NCI-H2107 treated with DMSO at 0.1 percent for 48 hours (cell line): ENCODE results near the gene KAT2A.

Experiments used
- DNase-seq: peaks from one replicate; lab custom pipeline; 2025; ENCODE audit not compliant: unreplicated experiment; lab: John Stamatoyannopoulos, UW

Gene KAT2A

DNA sequence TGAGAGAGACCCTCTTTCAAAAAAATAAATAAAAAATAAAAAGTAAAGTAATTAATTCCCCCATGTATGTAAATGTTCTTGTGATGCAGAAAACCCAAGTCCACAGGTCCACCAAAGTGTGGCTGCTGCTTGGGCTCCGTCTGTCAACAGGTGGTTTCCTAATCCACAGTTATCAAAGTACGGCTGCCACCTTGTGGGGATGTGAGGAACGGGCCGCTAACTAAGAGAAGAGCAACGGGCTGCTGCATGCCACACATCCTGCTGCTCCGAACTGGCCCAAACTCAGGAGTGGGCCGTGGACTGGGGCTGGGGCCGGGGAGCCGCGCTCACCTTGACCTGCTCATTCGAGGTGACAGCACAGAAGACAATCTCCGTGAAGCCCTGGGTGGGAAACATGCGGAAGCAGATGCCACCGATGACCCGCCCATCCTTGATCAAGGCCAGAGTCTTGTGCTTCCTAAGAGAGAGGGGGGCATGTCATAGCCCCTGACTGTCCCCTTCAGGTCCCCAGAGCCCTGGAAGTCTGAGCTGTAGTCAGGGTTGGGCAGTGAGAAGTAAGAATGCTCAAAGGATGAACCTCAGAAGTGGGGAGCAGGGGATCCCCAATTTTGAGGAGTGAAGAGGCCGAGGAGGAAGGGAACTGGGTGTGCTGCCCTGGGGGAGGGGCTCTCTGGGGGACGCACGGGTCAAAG is 4.3 kb downstream of the KAT2A start:
- peak; percentile 78 for DNase-seq

DNA sequence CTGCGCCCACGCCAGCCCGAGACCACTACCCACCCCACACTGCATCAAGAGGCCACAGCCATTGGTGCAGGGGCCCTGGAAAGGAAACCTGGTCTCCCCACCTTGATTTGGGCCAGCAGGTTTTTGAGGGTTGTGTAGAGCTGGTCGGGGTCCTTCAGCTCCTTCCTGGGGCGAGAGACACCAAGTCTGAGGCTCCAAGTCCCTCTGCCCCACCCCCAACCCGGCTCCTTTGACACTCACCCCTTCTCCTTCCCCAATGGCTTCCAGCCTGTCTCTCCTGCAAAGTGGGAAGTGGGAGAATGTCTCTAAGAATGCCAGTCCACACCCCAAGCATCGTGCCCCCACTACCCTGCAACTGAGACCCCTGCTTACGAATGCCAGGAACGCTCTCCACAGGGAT is 7.0 kb downstream of the KAT2A start:
- DNase-seq, result no peak

DNA sequence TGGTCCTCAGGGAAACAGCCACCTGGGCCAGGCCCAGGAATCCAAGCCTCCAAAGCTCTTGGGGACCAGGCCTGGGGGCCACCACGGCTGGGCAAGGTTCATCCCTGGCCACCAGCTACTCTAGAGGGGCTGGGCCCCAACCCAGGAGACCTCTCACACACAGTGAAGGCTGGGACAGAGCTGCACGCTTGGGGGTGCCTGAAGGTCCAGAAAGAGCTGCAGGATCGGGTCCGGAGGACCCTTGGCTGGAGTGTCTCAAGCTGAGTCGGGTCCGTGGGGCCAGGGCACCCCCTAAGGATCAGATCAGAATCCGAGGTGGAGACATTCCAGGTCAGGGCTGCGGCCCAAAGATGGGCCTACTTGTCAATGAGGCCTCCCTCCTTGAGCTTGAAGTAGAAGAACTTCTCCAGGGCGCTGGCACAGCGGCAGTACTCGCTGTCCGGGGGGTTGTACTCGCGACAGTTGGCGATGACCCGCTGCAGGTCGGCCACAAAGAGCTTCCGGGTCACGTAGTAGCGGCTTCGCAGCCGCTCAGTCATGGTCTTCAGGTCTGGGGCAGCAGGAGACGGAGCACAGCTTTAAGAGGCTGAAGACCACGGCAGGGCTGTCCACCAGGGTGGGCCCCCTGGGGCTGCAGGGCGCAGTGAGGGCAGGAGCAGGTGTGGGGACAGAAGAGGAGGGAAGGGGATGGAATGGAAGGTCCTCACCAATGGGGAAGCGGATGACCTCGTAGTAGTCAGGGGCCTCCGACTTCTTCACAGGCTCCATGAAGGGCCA is 7.7 kb downstream of the KAT2A start:
- DNase-seq, result no peak

DNA sequence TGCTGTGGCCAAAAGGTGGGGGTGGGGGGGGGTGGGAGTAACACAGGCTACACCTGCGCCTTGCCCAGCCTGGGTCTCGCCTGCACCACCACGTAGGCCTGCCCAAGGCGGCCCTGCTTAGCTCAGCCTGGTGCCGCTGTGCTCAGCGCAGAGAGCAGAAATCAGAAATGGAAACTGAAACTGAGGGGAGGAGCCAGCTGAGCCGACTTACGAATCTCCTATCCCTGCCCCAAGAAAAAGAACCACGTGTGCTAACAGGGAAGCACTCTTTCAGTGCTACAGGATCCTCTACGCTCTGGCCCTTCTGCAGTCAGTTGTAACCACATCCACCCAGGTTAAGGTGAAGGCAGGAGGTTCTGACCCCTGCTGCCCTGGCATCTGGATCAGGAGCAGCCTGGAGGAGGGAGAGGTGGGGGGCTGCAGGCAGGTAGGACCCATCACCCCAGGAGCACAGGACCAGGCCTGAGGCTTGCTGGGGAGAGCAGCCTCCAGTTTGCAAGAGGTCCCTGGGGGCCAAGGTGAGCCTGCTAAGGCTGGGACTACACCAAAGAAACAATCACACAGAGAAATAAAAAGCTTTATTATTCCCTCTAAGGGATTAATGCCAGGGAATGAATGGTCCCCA is 8.5 kb downstream of the KAT2A start, which contains the start of gene DHX58:
Gene DHX58 (minus strand): TSS at position 163 of the 625 bp plus-strand sequence. CDS start 822 bp downstream, outside the sequence.
- DNase-seq, result peak; percentile 88

DNA sequence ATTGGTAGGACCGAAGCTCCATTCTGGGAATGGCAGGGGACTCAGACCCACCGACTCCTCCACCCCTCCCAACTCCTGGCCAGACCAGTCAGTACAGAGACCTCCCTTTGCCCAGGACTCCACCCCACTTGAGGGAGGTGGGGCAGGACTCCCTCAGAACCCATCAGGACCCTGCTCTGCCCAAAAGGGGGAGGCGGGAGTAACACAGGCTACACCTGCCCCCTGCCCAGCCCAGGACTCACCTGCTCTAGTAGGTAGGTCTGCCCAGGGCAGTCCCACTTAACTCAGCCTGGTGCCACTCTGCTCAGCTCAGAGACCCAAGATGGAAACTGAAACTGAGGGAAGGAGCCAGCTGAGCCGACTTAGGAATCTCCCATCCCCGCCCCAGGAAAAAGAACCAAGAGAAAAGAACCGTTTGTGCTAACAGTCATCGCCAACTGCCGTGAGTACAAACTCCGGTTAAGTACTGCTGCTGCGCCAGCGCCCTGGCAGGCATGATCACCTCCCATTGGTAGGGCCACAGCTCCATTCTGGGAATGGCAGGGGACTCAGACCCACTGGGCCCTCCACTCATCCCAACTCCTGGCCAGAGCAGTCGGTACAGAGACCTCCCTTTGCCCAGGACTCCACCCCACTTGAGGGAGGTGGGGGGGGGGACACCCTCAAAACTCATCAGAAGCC is 9.2 kb downstream of the KAT2A start:
- peak; percentile 24 for DNase-seq

DNA sequence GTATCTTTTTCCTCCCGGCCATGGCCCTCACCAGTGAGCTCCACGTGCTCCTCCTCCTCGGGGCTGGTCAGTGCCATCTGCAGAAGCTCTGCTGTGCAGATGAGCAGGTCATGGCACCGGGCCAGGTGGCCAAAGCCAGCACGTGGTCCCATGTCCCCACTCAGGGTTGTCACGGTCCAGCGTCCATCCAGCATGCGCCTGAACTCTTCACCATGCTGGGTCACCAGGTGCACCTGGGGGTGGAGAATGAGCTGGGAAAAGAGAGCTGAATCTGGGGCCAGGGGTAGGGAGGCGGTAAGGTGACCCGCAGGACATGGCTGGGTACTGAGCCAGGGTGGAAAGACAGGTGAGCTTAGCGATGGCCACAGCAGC is 9.9 kb downstream of the KAT2A start:
- no peak for DNase-seq

DNA sequence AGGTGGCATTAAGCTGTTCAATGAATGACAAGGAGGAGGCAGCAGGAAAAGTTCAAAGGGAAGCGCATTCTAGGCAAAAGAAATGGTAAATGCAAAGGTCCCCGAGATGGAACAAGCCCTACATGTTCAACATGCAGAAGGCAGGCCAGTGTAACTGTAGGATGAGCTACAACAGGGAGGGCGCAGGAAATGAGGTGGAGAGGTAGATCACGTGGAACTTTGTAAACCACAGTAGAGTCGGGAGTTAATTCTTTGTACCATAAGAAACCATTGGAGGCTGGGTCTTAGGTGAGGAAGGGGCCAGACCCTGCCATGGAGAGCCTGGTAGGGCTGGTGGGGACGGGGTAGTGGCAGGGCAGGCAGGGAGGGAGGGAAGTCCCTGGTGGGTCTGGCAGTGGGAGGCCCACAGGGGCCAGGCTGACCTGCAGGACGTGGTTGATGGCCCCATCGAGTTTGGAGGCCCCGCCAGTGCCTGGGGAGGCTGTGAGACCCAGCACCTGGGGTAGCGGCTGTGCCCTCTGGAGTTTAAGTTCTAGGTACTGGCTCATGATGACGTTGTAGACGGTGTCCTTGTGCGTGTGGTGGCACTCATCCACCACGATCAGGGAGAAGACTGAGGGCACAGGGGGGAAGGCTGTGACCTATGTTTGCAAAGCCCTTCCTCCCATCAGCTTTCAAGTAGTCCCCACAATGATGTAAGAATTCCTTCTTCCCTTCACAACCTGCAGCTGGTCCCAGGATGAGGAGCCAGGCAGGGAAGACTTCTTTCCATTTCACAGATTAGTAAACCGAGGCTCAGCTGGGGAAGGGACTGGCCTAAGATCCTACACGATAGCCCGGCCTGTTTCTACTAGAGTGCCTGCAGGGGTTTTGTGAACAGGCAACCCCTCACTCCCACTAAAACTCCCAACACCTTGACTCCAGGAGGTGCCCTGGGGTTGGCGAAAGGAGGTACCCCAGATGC is 10.6 kb downstream of the KAT2A start:
- no peak for DNase-seq

DNA sequence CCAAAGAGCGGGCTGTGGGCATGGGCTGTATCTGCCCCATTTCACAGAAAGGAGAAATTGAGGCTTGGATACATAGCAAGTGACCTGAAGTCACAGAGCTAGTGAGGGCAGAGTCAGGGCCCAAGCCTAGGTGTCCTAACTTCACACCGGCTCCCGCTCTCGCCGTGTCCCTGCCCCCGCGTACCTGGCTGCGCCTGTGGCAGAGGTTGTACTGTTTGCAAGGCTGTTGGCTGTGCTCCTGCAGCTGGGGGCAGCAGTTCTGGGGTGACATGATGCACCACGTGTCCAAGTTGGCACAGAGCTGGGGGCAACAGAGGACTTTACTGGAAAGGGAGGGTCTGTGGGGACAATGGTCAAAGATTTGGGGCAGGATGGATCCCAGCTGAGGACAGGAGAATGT is 12.1 kb downstream of the KAT2A start:
- no peak for DNase-seq

DNA sequence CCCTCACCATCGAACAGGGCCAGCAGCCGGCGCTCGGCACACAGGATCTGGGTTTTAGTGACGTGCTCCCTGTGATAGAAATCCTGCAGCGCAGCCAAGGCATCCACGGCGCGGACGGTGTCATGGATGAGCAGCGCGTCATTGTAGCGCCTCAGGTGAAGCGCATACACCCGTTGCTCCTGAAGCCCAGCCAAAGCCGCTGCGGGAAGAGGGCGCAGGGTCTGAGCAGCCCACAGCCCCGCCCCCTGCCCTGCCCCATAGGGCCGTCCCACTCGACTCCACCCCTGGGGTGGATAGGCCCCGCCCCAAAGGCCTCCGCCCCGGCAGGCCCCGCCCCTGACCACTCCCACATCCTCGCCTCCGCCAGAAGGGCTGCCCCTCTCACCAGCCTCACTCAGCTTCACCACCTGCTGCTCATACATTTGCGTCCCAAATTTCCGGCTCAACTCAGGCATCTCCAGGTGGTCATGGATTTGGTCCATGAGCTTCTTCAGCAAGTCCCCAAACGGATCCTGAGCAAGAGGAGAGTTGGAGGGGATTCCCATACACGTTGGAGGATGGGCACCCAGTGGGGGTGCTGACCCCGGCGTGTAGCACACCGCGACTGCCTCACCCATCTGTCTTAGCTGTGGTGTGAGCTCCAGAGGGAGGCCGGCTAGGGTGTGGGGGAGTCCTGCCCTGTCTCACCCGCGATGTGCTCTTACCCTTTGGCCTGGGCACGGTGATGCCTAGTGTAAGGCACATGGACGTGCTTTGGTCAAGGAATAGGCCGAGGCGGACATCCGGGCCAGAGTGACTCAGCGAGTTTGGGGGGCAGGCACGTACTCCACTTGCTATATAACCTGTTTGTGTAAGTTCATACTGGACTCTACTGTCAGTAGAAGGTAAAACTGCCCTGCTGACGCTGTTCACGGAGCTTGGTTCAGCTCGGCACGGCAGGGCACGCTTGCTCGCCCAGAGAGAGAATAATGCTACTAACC is 13.3 kb downstream of the KAT2A start:
- DNase-seq, result peak; percentile 70

DNA sequence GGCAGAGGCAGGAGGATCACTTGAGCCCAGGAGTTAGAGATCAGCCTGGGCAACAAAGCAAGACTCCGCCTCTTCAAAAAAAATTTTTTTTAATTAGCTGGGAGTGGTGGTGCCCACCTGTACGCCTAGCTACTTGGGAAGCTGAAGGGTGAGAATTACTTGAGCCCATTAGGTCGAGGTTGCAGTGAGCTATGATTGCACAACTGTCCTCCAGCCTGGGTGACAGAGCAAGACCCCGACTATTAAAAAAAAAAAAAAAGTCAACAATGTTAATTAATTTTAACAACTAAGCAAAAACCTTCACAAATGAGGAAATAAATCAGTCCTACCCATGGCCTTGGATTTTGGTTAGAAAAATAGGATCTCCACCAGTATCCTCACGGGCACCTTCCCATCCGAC is 14.0 kb downstream of the KAT2A start:
- no peak for DNase-seq

DNA sequence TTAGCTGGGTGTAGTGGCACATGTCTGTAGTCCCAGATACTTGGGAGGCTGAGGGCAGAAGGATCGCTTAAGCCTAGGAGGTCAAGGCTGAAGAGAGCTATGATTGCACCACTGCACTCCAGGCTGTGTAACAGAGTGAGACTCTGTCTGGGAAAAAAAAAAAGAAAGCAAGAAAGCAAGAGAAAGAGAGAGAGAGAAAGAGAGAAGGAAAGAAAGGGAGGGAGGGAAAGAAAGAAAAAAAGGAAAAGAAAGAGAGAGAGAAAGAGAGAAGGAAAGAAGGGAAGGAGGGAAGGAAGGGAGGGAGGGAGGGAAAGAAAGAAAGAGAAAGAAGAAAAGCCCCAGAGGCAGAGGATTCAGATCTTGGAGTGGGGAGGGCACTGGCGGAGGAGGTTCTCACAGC is 15.2 kb downstream of the KAT2A start:
- DNase-seq, result no peak

DNA sequence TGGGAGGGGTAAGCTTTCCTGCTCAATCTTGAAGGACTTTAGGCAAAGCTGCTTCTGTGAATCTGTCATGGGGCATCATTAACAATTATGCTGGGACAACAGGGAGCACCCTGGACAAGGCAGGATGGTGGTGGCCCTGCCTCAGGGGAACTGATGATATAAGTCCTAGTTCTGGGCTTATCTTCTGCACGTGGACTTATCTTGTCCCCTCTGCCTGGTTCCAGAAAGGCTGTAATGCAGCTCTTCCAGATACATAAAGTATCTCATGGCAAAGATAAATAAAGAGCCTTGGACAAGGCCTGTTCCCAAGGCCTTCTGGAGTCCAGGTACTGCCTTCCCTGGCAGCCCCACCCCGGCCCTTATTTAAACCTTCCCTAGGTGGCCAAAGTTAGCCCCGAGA is 16.9 kb downstream of the KAT2A start:
- no peak for DNase-seq

DNA sequence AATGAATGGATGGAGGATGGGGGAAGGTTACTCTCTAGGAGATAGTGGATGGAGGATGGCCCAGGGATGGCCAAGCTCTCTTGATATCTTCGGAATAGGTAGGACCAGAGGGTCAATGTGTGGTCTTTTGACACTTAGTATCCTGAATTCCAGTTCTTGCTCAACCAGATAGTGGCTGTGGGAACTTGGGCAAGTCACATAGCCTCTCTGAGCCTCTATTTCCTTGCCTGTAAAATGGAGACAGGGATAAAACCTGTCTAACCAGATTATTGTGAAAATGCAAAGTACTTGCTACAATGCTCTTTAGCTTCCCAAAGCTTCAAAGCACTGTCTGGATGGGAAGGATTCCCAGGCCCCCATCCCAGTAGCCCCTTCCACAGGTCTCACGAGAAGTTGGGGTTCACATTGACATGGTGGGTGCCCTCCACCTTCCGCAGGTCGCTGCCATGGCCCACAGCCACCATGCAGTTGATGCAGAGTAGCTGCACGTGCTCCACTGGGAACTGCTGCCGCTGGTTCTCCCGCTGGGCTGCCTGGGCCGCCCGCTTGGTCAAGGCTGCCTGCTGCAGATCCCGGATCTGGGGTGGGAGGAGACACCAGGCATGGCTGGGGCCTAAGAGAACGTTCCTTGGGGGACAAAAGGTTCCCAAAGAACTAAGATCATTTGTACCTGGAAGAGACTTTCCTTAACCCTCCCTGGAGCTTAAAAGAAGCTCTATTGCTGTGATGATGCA is 17.8 kb downstream of the KAT2A start:
- no peak for DNase-seq

DNA sequence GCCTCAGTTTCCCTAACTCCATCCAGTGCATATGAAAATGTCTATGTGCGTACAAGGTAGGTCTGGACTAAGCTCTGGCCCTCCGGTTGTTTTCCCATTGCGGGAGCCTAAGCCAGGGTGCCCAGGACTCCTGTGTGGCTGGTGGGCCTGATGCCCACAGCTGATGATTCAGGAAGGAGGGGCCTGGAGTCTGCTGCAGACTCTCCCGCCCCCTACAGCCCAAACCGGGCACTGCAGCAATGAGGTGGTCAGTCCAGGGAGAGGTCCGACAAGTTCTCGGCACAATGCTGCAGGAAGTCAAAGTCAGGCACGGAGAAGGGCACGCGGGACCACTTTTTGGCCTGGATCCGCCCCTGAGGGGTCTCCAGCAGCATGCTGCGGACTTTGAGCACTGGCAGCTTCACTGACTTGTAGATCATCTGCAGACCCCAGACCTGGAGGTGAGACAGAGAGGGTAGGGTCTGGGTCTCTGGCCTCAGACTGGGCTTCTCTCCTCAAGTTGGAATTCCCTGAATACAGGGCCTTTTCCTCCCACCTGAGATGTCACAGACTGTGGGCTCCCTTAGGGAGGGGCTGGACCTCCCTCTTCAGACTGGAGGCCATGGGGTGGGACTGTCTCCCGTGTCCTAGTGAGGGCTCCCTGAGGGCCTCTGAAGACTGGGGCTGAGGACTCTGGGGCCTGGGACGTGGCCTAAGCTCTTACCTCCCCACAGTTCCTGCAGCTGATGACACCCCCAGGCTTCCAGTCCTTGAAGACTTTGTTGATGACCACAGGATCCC is 19.5 kb downstream of the KAT2A start:
- DNase-seq, result peak; percentile 5

DNA sequence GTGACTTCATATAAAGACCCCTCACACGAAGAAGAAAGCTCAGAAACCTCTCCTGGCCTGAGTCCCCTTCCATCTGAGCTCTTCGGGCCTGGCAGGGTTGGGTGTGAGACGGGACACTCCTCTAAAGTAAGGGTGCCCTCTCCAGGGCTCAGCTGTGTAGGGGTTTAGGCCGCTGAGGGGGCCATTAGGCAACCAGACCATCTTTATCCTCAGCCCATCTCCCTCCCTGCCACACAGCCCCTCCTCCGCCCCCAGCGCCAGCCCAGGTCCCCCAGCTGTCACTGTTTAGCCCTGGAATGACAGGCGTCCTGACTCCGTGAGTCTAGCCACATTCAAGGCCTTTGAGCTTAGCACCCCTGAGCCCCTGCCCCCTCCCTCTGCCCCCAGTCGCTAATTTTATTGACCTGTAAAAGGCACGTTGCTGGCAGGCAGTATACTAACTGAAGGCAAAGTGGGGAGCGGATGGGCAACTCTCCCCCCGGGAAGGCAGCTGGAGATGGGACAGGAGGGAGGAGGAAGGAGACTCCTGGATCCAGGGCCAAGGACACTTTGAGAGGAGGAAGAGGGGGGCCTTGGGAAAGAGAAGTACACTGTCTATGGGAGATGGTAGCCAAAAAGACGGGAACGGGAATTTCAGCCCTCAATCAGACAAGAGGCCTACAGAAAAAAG is 22.3 kb downstream of the KAT2A start:
- DNase-seq, result no peak

DNA sequence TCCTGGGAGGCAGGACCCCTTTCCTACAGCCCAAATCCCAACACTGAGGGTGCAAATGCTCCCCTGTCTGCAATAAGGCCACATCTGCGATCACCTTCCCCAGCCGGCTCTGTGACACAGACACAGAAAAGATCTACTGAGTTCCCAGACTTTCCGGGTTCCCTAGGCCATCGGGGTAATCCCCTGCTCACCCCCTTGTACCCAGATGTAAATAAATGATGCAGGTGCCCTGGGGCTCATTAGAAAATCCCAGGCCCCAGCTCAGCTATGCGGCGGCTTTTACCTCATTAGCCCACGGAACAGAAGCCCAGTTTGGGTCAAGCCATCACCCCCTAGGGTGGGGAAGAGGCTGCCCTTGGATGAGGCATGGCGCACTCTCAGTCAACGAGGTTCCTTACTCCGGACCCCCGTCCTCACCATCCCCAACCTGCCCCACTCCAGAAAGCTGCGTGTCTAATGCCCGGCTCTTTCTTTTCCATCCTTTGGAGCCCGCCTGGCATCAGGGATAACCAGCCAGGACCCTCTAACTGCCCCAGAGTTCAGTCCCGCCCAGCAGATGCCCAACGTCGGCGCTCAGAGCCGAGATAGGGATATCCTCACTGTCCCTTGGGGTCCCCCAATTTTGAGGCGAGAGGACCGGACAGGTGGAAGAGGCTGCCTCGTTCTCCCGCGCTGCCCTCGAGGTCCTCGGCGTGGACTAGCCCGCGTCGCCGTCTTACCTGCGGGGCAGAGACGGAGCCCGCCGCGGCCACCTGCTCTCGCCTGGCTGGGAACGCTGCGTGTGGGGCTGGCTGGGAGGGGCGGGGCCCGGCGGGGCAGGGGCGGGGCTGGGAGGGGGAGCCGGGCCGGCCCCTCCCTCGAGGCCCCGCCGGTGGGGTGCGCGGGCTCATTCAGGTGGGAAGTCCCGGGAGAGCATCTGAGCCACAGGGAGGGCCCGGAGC is 23.2 kb downstream of the KAT2A start, which contains the start of gene ZNF385C:
Gene ZNF385C (minus strand): TSS at position 783 of the 941 bp plus-strand sequence. CDS start 35,417 bp downstream, outside the sequence.
- peak; percentile 7 for DNase-seq
